H9 (cell line): ENCODE results near the gene TBC1D12. TPM values are rescaled to one million over a fixed set of nuclear protein-coding genes. Genes with fewer than 3 reads are reported as not detected.

Source experiments
- DNase-seq: peaks from one replicate; pipeline ENCODE4 v3.0.0-alpha.2; 2017
- H2AFZ ChIP-seq: one replicate; pipeline ENCODE4 v1.6.1; 2013; ENCODE audit warnings: mild to moderate bottlenecking, low read length, control low read depth, moderate library complexity
- H2AK5ac ChIP-seq: 2 replicates; pipeline ENCODE4 v1.6.1; 2013; ENCODE audit warnings: low read length, control low read depth, mixed read lengths; ENCODE audit not compliant: insufficient read length
- H2BK120ac ChIP-seq: one replicate; pipeline ENCODE4 v1.6.1; 2013; ENCODE audit warnings: low read depth, mild to moderate bottlenecking, low read length, control low read depth, inconsistent platforms; ENCODE audit not compliant: poor library complexity, severe bottlenecking
- H2BK12ac ChIP-seq: 2 replicates; pipeline ENCODE4 v1.6.1; 2013; ENCODE audit warnings: low read length, control low read depth, mixed read lengths, low read depth; ENCODE audit not compliant: insufficient read length
- H2BK15ac ChIP-seq: 2 replicates; pipeline ENCODE4 v1.6.1; 2013; ENCODE audit warnings: low read depth, low read length, control low read depth
- H2BK20ac ChIP-seq: one replicate; pipeline ENCODE4 v1.6.1; 2013; ENCODE audit warnings: low read depth, mild to moderate bottlenecking, low read length, control low read depth, inconsistent platforms; ENCODE audit not compliant: poor library complexity, severe bottlenecking
- H2BK5ac ChIP-seq: 2 replicates; pipeline ENCODE4 v1.6.1; 2013; ENCODE audit warnings: low read length, control low read depth, mixed read lengths; ENCODE audit not compliant: insufficient read length
- H3K14ac ChIP-seq: 2 replicates; pipeline ENCODE4 v1.6.1; 2013; ENCODE audit warnings: low read length, control low read depth; ENCODE audit not compliant: insufficient read depth
- H3K18ac ChIP-seq: 2 replicates; pipeline ENCODE4 v1.6.1; 2013; ENCODE audit warnings: low read depth, mild to moderate bottlenecking, mixed read lengths, low read length, control low read depth; ENCODE audit not compliant: insufficient read length
- H3K23ac ChIP-seq: 2 replicates; pipeline ENCODE4 v1.6.1; 2013; ENCODE audit warnings: low read length, control low read depth, mixed read lengths, low read depth; ENCODE audit not compliant: insufficient read length
- H3K23me2 ChIP-seq: 2 replicates; pipeline ENCODE4 v1.6.1; 2013; ENCODE audit warnings: low read depth, mild to moderate bottlenecking, mixed read lengths, low read length, control low read depth; ENCODE audit not compliant: insufficient read length, poor library complexity, severe bottlenecking
- H3K27ac ChIP-seq: 2 replicates; pipeline ENCODE4 v1.5.1; 2013; ENCODE audit warnings: low read length, control low read depth, mixed read lengths, low read depth; ENCODE audit not compliant: insufficient read length
- H3K27me3 ChIP-seq: 2 replicates; pipeline ENCODE4 v1.6.1; 2013; ENCODE audit warnings: low read length, control low read depth, inconsistent platforms; ENCODE audit not compliant: insufficient read depth
- H3K4ac ChIP-seq: 2 replicates; pipeline ENCODE4 v1.6.1; 2013; ENCODE audit warnings: low read depth, mild to moderate bottlenecking, control low read depth, inconsistent platforms, low read length, moderate library complexity
- H3K4me1 ChIP-seq: 2 replicates; pipeline ENCODE4 v1.6.1; 2013; ENCODE audit warnings: low read length, control low read depth, inconsistent platforms; ENCODE audit not compliant: insufficient read depth
- H3K4me2 ChIP-seq: 2 replicates; pipeline ENCODE4 v1.6.1; 2013; ENCODE audit warnings: low read length, control low read depth, mixed read lengths; ENCODE audit not compliant: insufficient read length, insufficient read depth
- H3K56ac ChIP-seq: 2 replicates; pipeline ENCODE4 v1.6.1; 2013; ENCODE audit warnings: low read depth, mild to moderate bottlenecking, mixed read lengths, low read length, control low read depth; ENCODE audit not compliant: insufficient read length
- H3K79me1 ChIP-seq: 2 replicates; pipeline ENCODE4 v1.6.1; 2013; ENCODE audit warnings: low read depth, mild to moderate bottlenecking, moderate library complexity, low read length, control low read depth, inconsistent platforms; ENCODE audit not compliant: insufficient read depth, poor library complexity, severe bottlenecking
- H3K79me2 ChIP-seq: 2 replicates; pipeline ENCODE4 v1.6.1; 2013; ENCODE audit warnings: low read length, control low read depth, inconsistent platforms; ENCODE audit not compliant: insufficient read depth
- H3K9ac ChIP-seq: 2 replicates; pipeline ENCODE4 v1.6.1; 2013; ENCODE audit warnings: low read length, control low read depth, mixed read lengths; ENCODE audit not compliant: insufficient read length; ENCODE audit errors: extremely low read depth
- H3K9me3 ChIP-seq: one replicate; pipeline ENCODE4 v1.6.1; 2013; ENCODE audit warnings: low read depth, low read length, inconsistent platforms; ENCODE audit not compliant: control insufficient read depth
- H3T11ph ChIP-seq: one replicate; pipeline ENCODE4 v1.6.1; 2013; ENCODE audit warnings: mild to moderate bottlenecking, low read length, control low read depth, inconsistent platforms
- H4K20me1 ChIP-seq: one replicate; pipeline ENCODE4 v1.6.1; 2013; ENCODE audit not compliant: control insufficient read depth, insufficient read length, insufficient read depth
- H4K5ac ChIP-seq: 2 replicates; pipeline ENCODE4 v1.6.1; 2013; ENCODE audit warnings: low read depth, mild to moderate bottlenecking, mixed read lengths, low read length, control low read depth; ENCODE audit not compliant: insufficient read length
- H4K8ac ChIP-seq: replicated peaks from 2 replicates; pipeline ENCODE4 v1.6.1; 2013; ENCODE audit warnings: low read length, control low read depth, mixed read lengths, low read depth; ENCODE audit not compliant: insufficient read length
- H4K91ac ChIP-seq: 2 replicates; pipeline ENCODE4 v1.6.1; 2013; ENCODE audit warnings: low read depth, mild to moderate bottlenecking, moderate library complexity, mixed read lengths, low read length, control low read depth; ENCODE audit not compliant: insufficient read length
- H3K27ac Mint-ChIP-seq, 3 experiments: 2 replicates in 2 of 3; 3 replicates in 1 of 3; pipeline ENCODE4 v1.8.0; 2020 to 2021; ENCODE audit warnings: mixed read lengths in 3 of 3, mild to moderate bottlenecking in 1 of 3, moderate library complexity in 1 of 3
- H3K27me3 Mint-ChIP-seq: 2 replicates; pipeline ENCODE4 v1.8.0; 2021; ENCODE audit warnings: low read depth, mild to moderate bottlenecking, moderate library complexity, mixed read lengths
- H3K36me3 Mint-ChIP-seq, 3 experiments: 2 replicates in 2 of 3; 3 replicates in 1 of 3; pipeline ENCODE4 v1.8.0; 2020 to 2021; ENCODE audit warnings: low read depth in 3 of 3, mixed read lengths in 3 of 3; ENCODE audit not compliant: insufficient read depth in 1 of 3
- H3K4me1 Mint-ChIP-seq, 2 experiments: 2 replicates each; pipeline ENCODE4 v1.8.0; 2020; ENCODE audit warnings: mixed read lengths in 2 of 2
- H3K4me3 Mint-ChIP-seq, 2 experiments: 2 replicates in 1 of 2; 3 replicates in 1 of 2; pipeline ENCODE4 v1.8.0; 2020 to 2021; ENCODE audit warnings: mild to moderate bottlenecking in 2 of 2, mixed read lengths in 2 of 2, moderate library complexity in 1 of 2
- H3K9me3 Mint-ChIP-seq, 2 experiments: 2 replicates in 1 of 2; 3 replicates in 1 of 2; pipeline ENCODE4 v1.8.0; 2020; ENCODE audit warnings: mild to moderate bottlenecking in 2 of 2, mixed read lengths in 2 of 2, moderate library complexity in 1 of 2
- CTCF ChIP-seq: fragments of 200-600 bp; sonication (generic); conservative IDR thresholded peaks from 3 replicates; pipeline ENCODE4 v1.8.0; 2021; ENCODE audit warnings: antibody characterized with exemption, mild to moderate bottlenecking
- WGBS: extraction: QIAGEN DNeasy Blood & Tissue Kit; methylation state at CpG from one replicate; pipeline ENCODE4 v1.1.7; 2013; ENCODE audit warnings: missing lambda C conversion rate, low lambda C conversion rate, mixed read lengths; ENCODE audit not compliant: insufficient read length; ENCODE audit errors: extremely low coverage; 5-methylcytosine and 5-hydroxymethylcytosine counted together
- total RNA-seq: library from RNA; stranded (reverse); gene quantifications from 2 replicates; pipeline ENCODE4 v1.2.1, GENCODE V29; 2021

TBC1D12 gene
- total RNA-seq, 1 experiment from 2014 or later = 2.0 TPM

DNA sequence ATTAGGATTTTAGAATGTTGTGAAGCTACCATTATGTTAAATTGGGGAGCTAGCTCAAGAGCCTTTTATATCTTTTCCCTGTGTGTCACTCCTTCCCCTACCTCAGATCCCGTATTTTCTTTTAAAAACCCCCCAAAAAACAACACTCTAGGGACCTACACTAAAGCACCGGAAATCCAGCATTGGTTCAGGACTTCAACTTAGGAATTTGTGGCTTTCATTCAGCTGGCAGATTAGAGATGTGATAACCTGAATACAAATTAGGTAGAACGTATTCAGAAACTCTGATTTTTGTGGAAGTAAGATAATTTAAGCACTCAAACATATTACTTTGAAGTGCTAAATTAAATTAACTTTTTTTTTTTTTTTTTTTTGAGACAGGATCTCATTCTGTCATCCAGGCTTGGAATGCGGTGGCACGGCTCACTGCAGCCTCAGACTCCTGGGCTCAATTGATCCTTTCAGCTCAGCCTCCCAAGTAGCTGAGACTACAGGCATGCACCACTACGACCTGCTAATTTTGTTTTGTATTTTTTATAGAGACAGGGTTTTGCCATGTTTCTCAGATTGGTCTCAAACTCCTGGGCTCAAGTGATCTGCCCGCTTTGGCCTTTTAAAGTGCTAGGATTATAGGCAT lies 6.8 kb downstream of the TBC1D12 start:
- Histone ChIP-seq H2BK20ac (no peak overlapping the region), H3K18ac (no peak overlapping the region), H3K4ac (no peak overlapping the region), H3K14ac (no peak overlapping the region), H2BK15ac (no peak overlapping the region), H3K27ac (no peak overlapping the region), H3K9me3 (no peaks in the 10 kb centered on the region), H3K56ac (no peak overlapping the region), H2BK12ac (no peak overlapping the region), H4K91ac (no peak overlapping the region), H4K5ac (no peak overlapping the region), H3K27me3 (no peaks in the 10 kb centered on the region), H4K20me1 (no peaks in the 10 kb centered on the region), H3K4me1 (no peaks in the 10 kb centered on the region), H3K23me2 (no peaks in the 10 kb centered on the region), H2AFZ (no peak overlapping the region), H2BK5ac (no peak overlapping the region), H3K79me2 (no peaks in the 10 kb centered on the region; the same call in 1 of the 2 replicates), H2BK120ac (no peak overlapping the region), H2AK5ac (no peak overlapping the region), H3K9ac (no peak overlapping the region), H3T11ph (no peak overlapping the region), H3K23ac (no peak overlapping the region), H3K79me1 (peaks cover 3% of the 10 kb centered on the region), H3K4me2 (no peak overlapping the region), H4K8ac (no peak overlapping the region)
- no peak for TF ChIP-seq CTCF
- Mint-ChIP-seq H3K4me1 (peaks cover 0 to 3% of the 10 kb centered on the region in 2 experiments; a peak in 3 of 4 replicates), H3K4me3 (no peak overlapping the region), H3K27me3 (peaks cover 30% of the 10 kb centered on the region), H3K9me3 (no peaks in the 10 kb centered on the region), H3K27ac (no peak overlapping the region), H3K36me3 (no peaks in the 10 kb centered on the region)
- no CpG with 5 or more reads among the region's 7 CpGs for WGBS
- DNase-seq = no peak
